NB4 (cell line): ENCODE measurements around the gene RNF125.
"Not testable (repeated sequence)": the region's sequence is repeated elsewhere in the genome, so short reads cannot be mapped to it uniquely, and the experiment has no call there.

ENCODE experiments used
- DNase-seq: peaks from one replicate; pipeline ENCODE4 v3.0.0; 2010; ENCODE audit warnings: low read depth
- H3K4me3 ChIP-seq: one replicate; pipeline ENCODE4 v1.5.1; 2011; ENCODE audit warnings: mild to moderate bottlenecking, low read depth, low read length, moderate library complexity
- MYC ChIP-seq: IDR thresholded peaks from 2 replicates; pipeline ENCODE4 v1.6.1; 2011; ENCODE audit warnings: low read depth, low read length
- POLR2A ChIP-seq: IDR thresholded peaks from 2 replicates; pipeline ENCODE4 v1.6.1; 2011; ENCODE audit warnings: mild to moderate bottlenecking; ENCODE audit not compliant: insufficient read length; ENCODE audit errors: extremely low read depth
- TF ChIP-seq, protein P1 (sequence below): IDR thresholded peaks from 2 replicates; pipeline ENCODE4 v1.6.1; 2011; ENCODE audit warnings: low read depth, low read length
- TF ChIP-seq, protein P2 (sequence below): IDR thresholded peaks from one replicate; pipeline ENCODE4 v1.5.1; 2012; ENCODE audit warnings: low read depth, low read length

RNF125 gene

GRCh38 chr18:31996007-31996406, 22.6 kb upstream of the RNF125 start:
- DNase-seq = no peak
- TF ChIP-seq, protein P1, sequence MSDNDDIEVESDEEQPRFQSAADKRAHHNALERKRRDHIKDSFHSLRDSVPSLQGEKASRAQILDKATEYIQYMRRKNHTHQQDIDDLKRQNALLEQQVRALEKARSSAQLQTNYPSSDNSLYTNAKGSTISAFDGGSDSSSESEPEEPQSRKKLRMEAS = no peak
- TF ChIP-seq POLR2A (no peak), MYC (no peak)
- TF ChIP-seq, protein P2, sequence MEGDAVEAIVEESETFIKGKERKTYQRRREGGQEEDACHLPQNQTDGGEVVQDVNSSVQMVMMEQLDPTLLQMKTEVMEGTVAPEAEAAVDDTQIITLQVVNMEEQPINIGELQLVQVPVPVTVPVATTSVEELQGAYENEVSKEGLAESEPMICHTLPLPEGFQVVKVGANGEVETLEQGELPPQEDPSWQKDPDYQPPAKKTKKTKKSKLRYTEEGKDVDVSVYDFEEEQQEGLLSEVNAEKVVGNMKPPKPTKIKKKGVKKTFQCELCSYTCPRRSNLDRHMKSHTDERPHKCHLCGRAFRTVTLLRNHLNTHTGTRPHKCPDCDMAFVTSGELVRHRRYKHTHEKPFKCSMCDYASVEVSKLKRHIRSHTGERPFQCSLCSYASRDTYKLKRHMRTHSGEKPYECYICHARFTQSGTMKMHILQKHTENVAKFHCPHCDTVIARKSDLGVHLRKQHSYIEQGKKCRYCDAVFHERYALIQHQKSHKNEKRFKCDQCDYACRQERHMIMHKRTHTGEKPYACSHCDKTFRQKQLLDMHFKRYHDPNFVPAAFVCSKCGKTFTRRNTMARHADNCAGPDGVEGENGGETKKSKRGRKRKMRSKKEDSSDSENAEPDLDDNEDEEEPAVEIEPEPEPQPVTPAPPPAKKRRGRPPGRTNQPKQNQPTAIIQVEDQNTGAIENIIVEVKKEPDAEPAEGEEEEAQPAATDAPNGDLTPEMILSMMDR = no peak
- H3K4me3 ChIP-seq = no peak overlapping the region

GRCh38 chr18:31998880-31999412, 19.7 kb upstream of the RNF125 start:
- DNase-seq = no peak
- no peak overlapping the region for H3K4me3 ChIP-seq
- TF ChIP-seq, protein P1 = no peak
- TF ChIP-seq POLR2A = no peak
- TF ChIP-seq, protein P2 = no peak
- TF ChIP-seq MYC = no peak

- DNase-seq, H3K4me3 ChIP-seq: not testable (repeated sequence)
These were observed 17.5 kb upstream of the RNF125 start for GRCh38 chr18:32001141-32001540.

DNA sequence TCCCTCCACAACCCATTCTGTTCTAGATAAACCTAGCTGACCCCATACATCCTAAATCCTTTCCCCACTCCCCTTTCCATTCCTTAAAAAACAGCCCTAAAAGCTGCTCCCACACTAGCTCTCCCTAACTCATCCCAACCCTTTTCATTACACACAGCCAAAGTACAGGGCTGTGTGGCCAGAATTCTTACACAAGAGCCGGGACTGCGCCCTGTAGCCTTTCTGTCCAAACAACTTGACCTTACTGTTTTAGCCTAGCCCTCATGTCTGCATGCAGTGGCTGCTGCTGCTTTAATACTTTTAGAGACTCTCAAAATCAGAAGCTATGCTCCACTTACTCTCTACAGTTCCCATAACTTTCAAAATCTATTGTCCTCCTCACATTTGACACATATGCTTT, 14.8 kb upstream of the RNF125 start:
- not testable (repeated sequence) for H3K4me3 ChIP-seq, DNase-seq

GRCh38 chr18:32010124-32010721, 8.4 kb upstream of the RNF125 start:
- DNase-seq = peak; percentile 23
- H3K4me3 ChIP-seq = no peak overlapping the region
- no peak for TF ChIP-seq POLR2A
- TF ChIP-seq, protein P2 = no peak
- TF ChIP-seq, protein P1 = no peak
- TF ChIP-seq MYC = no peak

DNA sequence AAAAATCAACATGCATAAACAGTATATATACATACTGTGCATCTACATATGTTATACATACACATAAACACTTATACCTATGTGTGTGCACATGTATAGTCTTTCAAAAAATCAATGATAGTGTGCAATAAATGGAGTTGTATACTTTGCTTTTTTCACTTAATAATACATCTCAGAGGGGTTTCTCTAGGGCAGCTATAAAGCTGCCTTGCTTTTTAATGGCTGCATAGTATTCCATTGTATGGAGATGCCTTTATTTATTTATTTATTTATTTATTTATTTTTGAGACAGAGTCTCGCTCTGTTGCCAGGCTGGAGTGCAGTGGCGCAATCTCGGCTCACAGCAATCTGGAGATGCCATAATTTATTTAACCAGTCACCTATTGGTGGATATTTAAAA, 7.4 kb upstream of the RNF125 start:
- no peak for DNase-seq
- TF ChIP-seq, protein P1 = no peak
- no peak for TF ChIP-seq MYC
- TF ChIP-seq, protein P2 = no peak
- TF ChIP-seq POLR2A = no peak

More for the DNA sequence above, 7.4 kb upstream of the RNF125 start:
- no peak overlapping the region for H3K4me3 ChIP-seq
